H7 (cell line): ENCODE measurements around the gene MDGA2. TPM values are rescaled to one million over a fixed set of nuclear protein-coding genes. Genes with fewer than 3 reads are reported as not detected.

Experiments used
- DNase-seq: peaks from one replicate; pipeline ENCODE4 v3.0.0; 2012
- H3K27me3 ChIP-seq: 2 replicates; pipeline ENCODE4 v1.6.0; 2011; ENCODE audit warnings: mild to moderate bottlenecking, low read length; ENCODE audit not compliant: control insufficient read depth, insufficient read depth
- H3K36me3 ChIP-seq: replicated peaks from 2 replicates; pipeline ENCODE4 v1.5.1; 2011; ENCODE audit warnings: low read length; ENCODE audit not compliant: control insufficient read depth, insufficient read depth
- H3K4me3 ChIP-seq: 2 replicates; pipeline ENCODE4 v1.5.1; 2011; ENCODE audit warnings: low read depth, mild to moderate bottlenecking, control low read depth, low read length, moderate library complexity; ENCODE audit not compliant: insufficient read depth
- total RNA-seq: library from RNA; depleted of rRNA; stranded (reverse); fragments of >200 nt; shearing (Covaris generic); gene quantifications from 2 replicates; pipeline ENCODE4 v1.2.3, GENCODE V29; 2014

Gene MDGA2
- total RNA-seq, 1 experiment from 2014 or later: 3.7 TPM

GRCh38 chr14:47485421-47485820, 190.0 kb downstream of the MDGA2 start:
- H3K4me3 ChIP-seq: no peak overlapping the region
- no peaks in the 10 kb centered on the region for H3K27me3 ChIP-seq
- no peak for DNase-seq
- H3K36me3 ChIP-seq: no peaks in the 10 kb centered on the region

GRCh38 chr14:47483449-47483848, 192.0 kb downstream of the MDGA2 start:
- no peaks in the 10 kb centered on the region for H3K36me3 ChIP-seq
- no peak overlapping the region for H3K4me3 ChIP-seq
- H3K27me3 ChIP-seq: no peaks in the 10 kb centered on the region
- no peak for DNase-seq

GRCh38 chr14:47471075-47471474, 204.3 kb downstream of the MDGA2 start:
- H3K36me3 ChIP-seq: no peaks in the 10 kb centered on the region
- no peak for DNase-seq
- H3K4me3 ChIP-seq: no peak overlapping the region
- no peaks in the 10 kb centered on the region for H3K27me3 ChIP-seq

GRCh38 chr14:47466916-47467315, 208.5 kb downstream of the MDGA2 start:
- H3K27me3 ChIP-seq: no peaks in the 10 kb centered on the region
- H3K36me3 ChIP-seq: no peaks in the 10 kb centered on the region
- H3K4me3 ChIP-seq: no peak overlapping the region
- no peak for DNase-seq

GRCh38 chr14:47454025-47454424, 221.4 kb downstream of the MDGA2 start:
- DNase-seq: no peak
- no peak overlapping the region for H3K4me3 ChIP-seq

GRCh38 chr14:47447076-47447475, 228.3 kb downstream of the MDGA2 start:
- Histone ChIP-seq H3K27me3 (no peaks in the 10 kb centered on the region), H3K4me3 (no peak overlapping the region), H3K36me3 (no peaks in the 10 kb centered on the region)
- DNase-seq: no peak

More at GRCh38 chr14:47454025-47454424, 221.4 kb downstream of the MDGA2 start:
- Histone ChIP-seq H3K27me3 (no peaks in the 10 kb centered on the region), H3K36me3 (no peaks in the 10 kb centered on the region)

GRCh38 chr14:47442211-47442610, 233.2 kb downstream of the MDGA2 start:
- Histone ChIP-seq H3K4me3 (no peak overlapping the region), H3K36me3 (no peaks in the 10 kb centered on the region), H3K27me3 (no peaks in the 10 kb centered on the region)
- peak; percentile 8 for DNase-seq

GRCh38 chr14:47439953-47440352, 235.5 kb downstream of the MDGA2 start:
- DNase-seq: no peak
- Histone ChIP-seq H3K4me3 (no peak overlapping the region), H3K36me3 (no peaks in the 10 kb centered on the region), H3K27me3 (no peaks in the 10 kb centered on the region)

- Histone ChIP-seq H3K27me3 (no peaks in the 10 kb centered on the region), H3K4me3 (no peak overlapping the region), H3K36me3 (no peaks in the 10 kb centered on the region)
- DNase-seq: no peak
Observed at GRCh38 chr14:47438650-47439140, 236.7 kb downstream of the MDGA2 start.

- Histone ChIP-seq H3K4me3 (no peak overlapping the region), H3K36me3 (no peaks in the 10 kb centered on the region), H3K27me3 (no peaks in the 10 kb centered on the region)
- DNase-seq: no peak
Observed at GRCh38 chr14:47435331-47435965, 240.0 kb downstream of the MDGA2 start.

GRCh38 chr14:47427629-47428028, 247.8 kb downstream of the MDGA2 start:
- no peaks in the 10 kb centered on the region for H3K36me3 ChIP-seq
- no peaks in the 10 kb centered on the region for H3K27me3 ChIP-seq
- no peak for DNase-seq
- no peak overlapping the region for H3K4me3 ChIP-seq

- Histone ChIP-seq H3K36me3 (no peaks in the 10 kb centered on the region), H3K27me3 (no peaks in the 10 kb centered on the region), H3K4me3 (no peak overlapping the region)
- DNase-seq: no peak
Observed at GRCh38 chr14:47425302-47425701, 250.1 kb downstream of the MDGA2 start.

- H3K36me3 ChIP-seq: no peaks in the 10 kb centered on the region
- H3K27me3 ChIP-seq: no peaks in the 10 kb centered on the region
- H3K4me3 ChIP-seq: no peak overlapping the region
- peak; percentile 2 for DNase-seq
Observed at GRCh38 chr14:47422191-47422590, 253.2 kb downstream of the MDGA2 start.

GRCh38 chr14:47411523-47411922, 263.9 kb downstream of the MDGA2 start:
- Histone ChIP-seq H3K27me3 (no peaks in the 10 kb centered on the region), H3K4me3 (no peak overlapping the region), H3K36me3 (no peaks in the 10 kb centered on the region)
- no peak for DNase-seq

GRCh38 chr14:47392326-47392725, 283.1 kb downstream of the MDGA2 start:
- Histone ChIP-seq H3K27me3 (no peaks in the 10 kb centered on the region), H3K36me3 (no peaks in the 10 kb centered on the region), H3K4me3 (no peak overlapping the region)
- DNase-seq: no peak
